Caco-2 (cell line): ENCODE data around the gene BOD1L2. TPM values are rescaled to one million over a fixed set of nuclear protein-coding genes. Genes with fewer than 3 reads are reported as not detected.

Experiments
- BruUV-seq: library from RNA; stranded (reverse); fragments of 400-500 nt; replicated peaks from 2 replicates; lab custom pipeline; 2021; lab: Mats Ljungman, UMichigan
- CTCF ChIA-PET: fragments of 300-600 bp; sonication (Branson Sonifier 250); formaldehyde crosslinking; loops from one replicate; lab custom pipeline; 2022; ENCODE audit warnings: antibody characterized with exemption; lab: Charles Lee
- POLR2A ChIA-PET: fragments of 300-600 bp; sonication (Branson Sonifier 250); formaldehyde crosslinking; loops from one replicate; lab custom pipeline; 2022; ENCODE audit warnings: antibody characterized with exemption; lab: Charles Lee
- DNase-seq, 2 experiments: peaks; one replicate each; pipeline versions ENCODE4 v3.0.0 to v3.0.0-alpha.2; 2020 to 2022
- H3K27me3 ChIP-seq: replicated peaks from 2 replicates; pipeline ENCODE4 v1.6.0; 2011; ENCODE audit warnings: low read length; ENCODE audit not compliant: control insufficient read depth, insufficient read depth
- H3K36me3 ChIP-seq: 2 replicates; pipeline ENCODE4 v1.5.1; 2011; ENCODE audit warnings: low read length; ENCODE audit not compliant: control insufficient read depth, insufficient read depth
- H3K4me1 ChIP-seq: fragments of 250-450 bp; sonication (Bioruptor Pico); 2 replicates; pipeline ENCODE4 v1.5.1; 2020; ENCODE audit warnings: mild to moderate bottlenecking
- H3K4me3 ChIP-seq: 2 replicates; pipeline ENCODE4 v1.5.1; 2011; ENCODE audit warnings: low read depth, mild to moderate bottlenecking, control low read depth, low read length
- H3K9me3 ChIP-seq: fragments of 250-450 bp; sonication (Bioruptor Pico); 2 replicates; pipeline ENCODE4 v1.5.1; 2020; ENCODE audit warnings: mild to moderate bottlenecking, moderate library complexity
- H3K27ac Mint-ChIP-seq: one replicate; pipeline ENCODE4 v1.8.0; 2022; ENCODE audit warnings: mixed read lengths; ENCODE audit not compliant: unreplicated experiment
- H3K27me3 Mint-ChIP-seq: one replicate; pipeline ENCODE4 v1.8.0; 2022; ENCODE audit warnings: mixed read lengths; ENCODE audit not compliant: insufficient read depth, unreplicated experiment
- H3K36me3 Mint-ChIP-seq: one replicate; pipeline ENCODE4 v1.8.0; 2022; ENCODE audit warnings: mild to moderate bottlenecking, mixed read lengths; ENCODE audit not compliant: insufficient read depth, unreplicated experiment
- H3K4me1 Mint-ChIP-seq: one replicate; pipeline ENCODE4 v1.8.0; 2022; ENCODE audit warnings: low read depth, mixed read lengths; ENCODE audit not compliant: unreplicated experiment
- H3K4me3 Mint-ChIP-seq: one replicate; pipeline ENCODE4 v1.8.0; 2022; ENCODE audit warnings: mild to moderate bottlenecking, moderate library complexity, mixed read lengths; ENCODE audit not compliant: unreplicated experiment
- H3K9me3 Mint-ChIP-seq: one replicate; pipeline ENCODE4 v1.8.0; 2022; ENCODE audit warnings: mixed read lengths; ENCODE audit not compliant: unreplicated experiment
- intact Hi-C: fragments of 100-400 bp; cut with micrococcal nuclease; formaldehyde crosslinking; loops from one replicate; pipeline ENCODE4 v1.10.0; 2022; ENCODE audit not compliant: unreplicated experiment
- total RNA-seq: library from RNA; stranded (reverse); gene quantifications from 2 replicates; pipeline ENCODE4 v1.2.3, GENCODE V29; 2022
- TF ChIP-seq, protein P1 (sequence below), 2 experiments: fragments of 200-600 bp in 1 of 2; IDR thresholded peaks; 1 replicate in 1 of 2; 2 replicates in 1 of 2; pipeline versions ENCODE4 v1.5.1 to v1.8.0; 2011 to 2022; ENCODE audit warnings: antibody characterized with exemption in 1 of 2, control low read depth in 1 of 2, inconsistent platforms in 1 of 2, low read depth in 1 of 2, low read length in 1 of 2, mild to moderate bottlenecking in 1 of 2, moderate library complexity in 1 of 2; ENCODE audit not compliant: insufficient read depth in 1 of 2, severe bottlenecking in 1 of 2, unreplicated experiment in 1 of 2

The BOD1L2 gene
- total RNA-seq, 1 experiment from 2014 or later, result not detected

DNA sequence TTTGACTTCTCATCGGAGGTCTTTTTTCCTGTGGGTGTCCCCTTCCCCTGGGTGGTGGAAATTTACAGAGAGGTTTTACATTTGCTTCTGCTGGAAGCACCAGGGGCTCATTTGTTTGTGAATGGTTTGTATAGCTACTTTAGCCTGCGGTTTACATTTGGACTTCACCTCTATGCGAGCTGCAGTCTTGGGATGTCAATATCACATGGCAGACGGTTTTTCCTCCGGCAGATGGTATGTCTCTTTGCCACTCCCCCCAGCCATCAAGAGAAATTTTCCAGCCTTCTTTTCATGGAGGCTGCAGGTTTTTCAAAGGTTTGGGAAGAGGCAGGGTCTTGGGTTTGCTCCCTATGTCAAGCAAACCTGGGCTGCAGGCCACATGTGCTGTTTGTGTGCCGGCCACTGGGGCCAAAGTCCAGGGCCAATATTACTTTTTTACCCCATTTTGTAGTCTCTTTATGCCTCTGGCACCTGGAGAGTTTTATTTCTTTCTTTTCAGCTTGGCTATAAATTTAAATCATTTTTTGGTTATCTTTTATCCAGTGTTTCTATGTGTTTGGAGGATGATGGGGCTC lies 23.9 kb upstream of the BOD1L2 start:
- Histone ChIP-seq H3K9me3 (no peaks in the 10 kb centered on the region), H3K27me3 (no peaks in the 10 kb centered on the region), H3K4me1 (no peaks in the 10 kb centered on the region), H3K4me3 (no peak overlapping the region), H3K36me3 (no peaks in the 10 kb centered on the region)
- Mint-ChIP-seq H3K4me3 (no peak overlapping the region), H3K4me1 (no peaks in the 10 kb centered on the region), H3K27ac (no peak overlapping the region), H3K36me3 (no peaks in the 10 kb centered on the region), H3K27me3 (no peaks in the 10 kb centered on the region), H3K9me3 (no peaks in the 10 kb centered on the region)
- intact Hi-C loops, result no loop called here
- DNase-seq, result no peak
- ChIA-PET POLR2A (no interaction called here), CTCF (no interaction called here)
- TF ChIP-seq, protein P1, sequence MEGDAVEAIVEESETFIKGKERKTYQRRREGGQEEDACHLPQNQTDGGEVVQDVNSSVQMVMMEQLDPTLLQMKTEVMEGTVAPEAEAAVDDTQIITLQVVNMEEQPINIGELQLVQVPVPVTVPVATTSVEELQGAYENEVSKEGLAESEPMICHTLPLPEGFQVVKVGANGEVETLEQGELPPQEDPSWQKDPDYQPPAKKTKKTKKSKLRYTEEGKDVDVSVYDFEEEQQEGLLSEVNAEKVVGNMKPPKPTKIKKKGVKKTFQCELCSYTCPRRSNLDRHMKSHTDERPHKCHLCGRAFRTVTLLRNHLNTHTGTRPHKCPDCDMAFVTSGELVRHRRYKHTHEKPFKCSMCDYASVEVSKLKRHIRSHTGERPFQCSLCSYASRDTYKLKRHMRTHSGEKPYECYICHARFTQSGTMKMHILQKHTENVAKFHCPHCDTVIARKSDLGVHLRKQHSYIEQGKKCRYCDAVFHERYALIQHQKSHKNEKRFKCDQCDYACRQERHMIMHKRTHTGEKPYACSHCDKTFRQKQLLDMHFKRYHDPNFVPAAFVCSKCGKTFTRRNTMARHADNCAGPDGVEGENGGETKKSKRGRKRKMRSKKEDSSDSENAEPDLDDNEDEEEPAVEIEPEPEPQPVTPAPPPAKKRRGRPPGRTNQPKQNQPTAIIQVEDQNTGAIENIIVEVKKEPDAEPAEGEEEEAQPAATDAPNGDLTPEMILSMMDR (IDR thresholded peaks at IDR 0.05; ENCODE audit: insufficient read depth in 1 of 2, low read depth in 1 of 2, low read length in 1 of 2, severe bottlenecking in 1 of 2, unreplicated experiment in 1 of 2), result no peak
- no TSS peak for BruUV-seq

- intact Hi-C loops, result no loop called here
- H3K36me3 ChIP-seq, result no peaks in the 10 kb centered on the region
- no peak overlapping the region for H3K4me3 ChIP-seq
- no peaks in the 10 kb centered on the region for H3K4me1 Mint-ChIP-seq
- no peaks in the 10 kb centered on the region for H3K9me3 ChIP-seq
- H3K27me3 ChIP-seq, result no peaks in the 10 kb centered on the region
- peaks cover 2% of the 10 kb centered on the region for H3K27me3 Mint-ChIP-seq
- no peaks in the 10 kb centered on the region for H3K4me1 ChIP-seq
- H3K9me3 Mint-ChIP-seq, result no peaks in the 10 kb centered on the region
- no peak overlapping the region for H3K4me3 Mint-ChIP-seq
- CTCF ChIA-PET, result no interaction called here
- POLR2A ChIA-PET, result no interaction called here
- BruUV-seq, result no TSS peak
- H3K27ac Mint-ChIP-seq, result no peak overlapping the region
- H3K36me3 Mint-ChIP-seq, result no peaks in the 10 kb centered on the region
- TF ChIP-seq, protein P1 (IDR thresholded peaks at IDR 0.05; ENCODE audit: insufficient read depth in 1 of 2, low read depth in 1 of 2, low read length in 1 of 2, severe bottlenecking in 1 of 2, unreplicated experiment in 1 of 2), result no peak
- no peak for DNase-seq
Observed at GRCh38 chr18:57125627-57126026, 21.3 kb upstream of the BOD1L2 start.

DNA sequence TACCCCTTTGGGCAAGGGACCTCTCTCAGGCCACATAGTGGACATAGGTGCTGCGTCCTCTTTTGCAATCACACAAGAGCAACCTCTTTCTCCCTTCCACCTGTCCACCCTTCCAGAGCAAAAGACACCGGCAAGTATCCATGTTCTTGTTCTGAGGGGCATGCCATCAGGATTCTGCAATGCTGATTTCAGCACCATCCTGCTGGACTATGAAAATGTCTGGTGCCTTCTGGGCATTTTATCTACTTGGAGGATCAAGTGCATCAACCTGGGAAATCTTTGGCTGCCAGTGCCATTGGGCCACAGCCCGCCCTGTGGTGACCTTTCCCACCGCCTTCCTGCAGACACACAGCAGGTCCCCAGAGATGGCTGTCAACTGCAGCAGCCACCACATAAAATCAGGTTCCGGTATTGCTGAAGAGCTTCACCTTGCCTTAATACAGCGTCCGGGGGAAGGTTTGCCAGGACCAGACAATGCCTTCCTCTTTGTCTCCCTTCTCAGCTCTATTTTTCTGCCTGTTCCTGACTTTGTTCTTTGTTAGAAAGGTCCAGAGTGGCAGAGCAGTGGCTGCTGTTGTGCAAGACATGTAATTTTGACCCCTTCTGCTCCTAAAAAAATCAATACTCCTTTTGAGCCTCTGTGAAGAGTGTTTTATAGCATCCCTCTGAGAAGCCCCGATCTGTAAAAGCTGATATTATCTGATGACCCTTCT lies 18.5 kb upstream of the BOD1L2 start:
- ChIA-PET CTCF (no interaction called here), POLR2A (no interaction called here)
- DNase-seq, result no peak
- no peaks in the 10 kb centered on the region for H3K4me1 Mint-ChIP-seq
- H3K27me3 ChIP-seq, result no peaks in the 10 kb centered on the region
- no peaks in the 10 kb centered on the region for H3K9me3 ChIP-seq
- no peaks in the 10 kb centered on the region for H3K9me3 Mint-ChIP-seq
- H3K4me3 Mint-ChIP-seq, result no peak overlapping the region
- H3K4me1 ChIP-seq, result no peaks in the 10 kb centered on the region
- no peak overlapping the region for H3K27ac Mint-ChIP-seq
- BruUV-seq, result no TSS peak
- TF ChIP-seq, protein P1 (IDR thresholded peaks at IDR 0.05; ENCODE audit: insufficient read depth in 1 of 2, low read depth in 1 of 2, low read length in 1 of 2, severe bottlenecking in 1 of 2, unreplicated experiment in 1 of 2), result no peak
- H3K36me3 Mint-ChIP-seq, result no peaks in the 10 kb centered on the region
- H3K36me3 ChIP-seq, result no peaks in the 10 kb centered on the region
- H3K27me3 Mint-ChIP-seq, result peaks cover 5% of the 10 kb centered on the region
- H3K4me3 ChIP-seq, result no peak overlapping the region
- intact Hi-C loops, result no loop called here
